ENCODE measurements around the gene CTDSP1.

The CTDSP1 gene

GRCh38 chr2:218427741-218428140 lies 28.1 kb downstream of the CTDSP1 start:
- no peak for DNase-seq

- DNase-seq = no peak
These were observed 29.3 kb downstream of the CTDSP1 start for GRCh38 chr2:218428846-218429558.

GRCh38 chr2:218429911-218430692 lies 30.4 kb downstream of the CTDSP1 start:
- DNase-seq = no peak

- no peak for DNase-seq
These were observed 31.1 kb downstream of the CTDSP1 start for GRCh38 chr2:218430721-218431120.

- no peak for DNase-seq
These were observed 32.2 kb downstream of the CTDSP1 start for GRCh38 chr2:218431878-218432277.

GRCh38 chr2:218432676-218433365 lies 33.2 kb downstream of the CTDSP1 start:
- no peak for DNase-seq

- DNase-seq = no peak
These were observed 34.8 kb downstream of the CTDSP1 start for GRCh38 chr2:218434456-218434855.

- DNase-seq = no peak
These were observed 35.6 kb downstream of the CTDSP1 start for GRCh38 chr2:218435003-218435982.

- no peak for DNase-seq
These were observed 37.3 kb downstream of the CTDSP1 start for GRCh38 chr2:218436992-218437391.

- no peak for DNase-seq
These were observed 38.3 kb downstream of the CTDSP1 start for GRCh38 chr2:218437969-218438368.

GRCh38 chr2:218438596-218438995 lies 38.9 kb downstream of the CTDSP1 start:
- no peak for DNase-seq

- no peak for DNase-seq
These were observed 45.2 kb downstream of the CTDSP1 start for GRCh38 chr2:218444692-218445357.

- no peak for DNase-seq
These were observed 45.9 kb downstream of the CTDSP1 start for GRCh38 chr2:218445602-218446001.

GRCh38 chr2:218446547-218446946 lies 46.9 kb downstream of the CTDSP1 start:
- no peak for DNase-seq

- DNase-seq = no peak
These were observed 47.4 kb downstream of the CTDSP1 start for GRCh38 chr2:218447072-218447471.

GRCh38 chr2:218448934-218449333 lies 49.3 kb downstream of the CTDSP1 start:
- DNase-seq = no peak

- DNase-seq = no peak
These were observed 52.4 kb downstream of the CTDSP1 start for GRCh38 chr2:218452079-218452478.
